ENCODE data around the gene SUN1. TPM values are rescaled to one million over a fixed set of nuclear protein-coding genes. Genes with fewer than 3 reads are reported as not detected.

The SUN1 gene
- total and polyA plus RNA-seq, 7 experiments from 2014 or later, result 39.4 to 254 (median 97.2) TPM

- ChIA-PET CTCF (no interaction called here), POLR2A (no interaction called here)
- Mint-ChIP-seq H3K36me3 (peaks cover 0 to 4% (median 0%) of the 10 kb centered on the region in 5 donors), H3K9me3 (peaks cover 0 to 1% (median 0%) of the 10 kb centered on the region in 11 donors), H3K27ac (peak overlapping the region in 1 of 9 donors; percentile 28), H3K27me3 (no peaks in the 10 kb centered on the region), H3K4me1 (peaks cover 19 to 37% (median 26%) of the 10 kb centered on the region in 7 donors), H3K4me3 (peak overlapping the region in 1 of 10 donors; percentile 62)
- intact Hi-C loops (cut with micrococcal nuclease), result loop anchor here (5.0 kb wide), 5 partner anchors 88 to 773 kb away; partner anchors contain the start of genes GPR146 (in 2 of the 2) and SUN1 (in 1 of the 2)
- Histone ChIP-seq H3K27me3 (ENCODE audit: control insufficient read depth in 2 of 2, insufficient read depth in 2 of 2, low read length in 2 of 2) (no peaks in the 10 kb centered on the region), H3K36me3 (ENCODE audit: control insufficient read depth in 2 of 3, insufficient read depth in 3 of 3, low read length in 3 of 3) (no peaks in the 10 kb centered on the region), H3K4me3 (ENCODE audit: low read length) (no peak overlapping the region), H3K27ac (ENCODE audit: low read depth, low read length) (no peak overlapping the region), H3K4me1 (ENCODE audit: control insufficient read depth in 2 of 2, insufficient read depth in 2 of 2, low read length in 2 of 2) (peaks cover 19 to 28% of the 10 kb centered on the region in 2 donors), H3K9me3 (ENCODE audit: control insufficient read depth in 2 of 3, low read length in 3 of 3) (no peaks in the 10 kb centered on the region)
- ATAC-seq (no peak), DNase-seq (peak in 2 of 9 donors; percentile 3 to 20)
These were observed 87.7 kb downstream of the SUN1 start for GRCh38 chr7:919924-920341.

- Histone ChIP-seq H3K36me3 (ENCODE audit: control insufficient read depth in 2 of 3, insufficient read depth in 3 of 3, low read length in 3 of 3) (no peaks in the 10 kb centered on the region), H3K9me3 (ENCODE audit: control insufficient read depth in 2 of 3, low read length in 3 of 3) (no peaks in the 10 kb centered on the region), H3K27me3 (ENCODE audit: control insufficient read depth in 2 of 2, insufficient read depth in 2 of 2, low read length in 2 of 2) (no peaks in the 10 kb centered on the region), H3K4me1 (ENCODE audit: control insufficient read depth in 2 of 2, insufficient read depth in 2 of 2, low read length in 2 of 2) (peaks cover 25 to 30% of the 10 kb centered on the region in 2 donors), H3K4me3 (ENCODE audit: low read length) (no peak overlapping the region), H3K27ac (ENCODE audit: low read depth, low read length) (no peak overlapping the region)
- Mint-ChIP-seq H3K27me3 (no peaks in the 10 kb centered on the region), H3K27ac (peak overlapping the region in 8 of 9 donors; percentile 41 to 90 (median 67)), H3K4me1 (peaks cover 19 to 37% (median 26%) of the 10 kb centered on the region in 7 donors), H3K36me3 (peaks cover 0 to 4% (median 0%) of the 10 kb centered on the region in 5 donors), H3K9me3 (peaks cover 0 to 1% (median 0%) of the 10 kb centered on the region in 11 donors), H3K4me3 (peak overlapping the region in 8 of 10 donors; percentile 20 to 90 (median 48))
- DNase-seq, result peak in 2 of 9 donors; percentile 6 to 39
- POLR2A ChIA-PET, result no interaction called here
- CTCF ChIA-PET, result interaction anchor here (1.2 kb wide), 1 partner anchor 53 kb away, joined by 3 read pairs; no protein-coding TSS in a partner anchor
- no peak for ATAC-seq
- intact Hi-C loops (cut with micrococcal nuclease), result loop anchor here (5.0 kb wide), 5 partner anchors 88 to 773 kb away; partner anchors contain the start of genes GPR146 (in 2 of the 2) and SUN1 (in 1 of the 2)
These were observed 88.2 kb downstream of the SUN1 start for GRCh38 chr7:920351-921070.

- Mint-ChIP-seq H3K27me3 (no peaks in the 10 kb centered on the region), H3K27ac (peak overlapping the region in 8 of 9 donors; percentile 41 to 90 (median 67)), H3K9me3 (peaks cover 0 to 1% (median 0%) of the 10 kb centered on the region in 11 donors), H3K4me3 (peak overlapping the region in 8 of 10 donors; percentile 22 to 90 (median 51)), H3K36me3 (peaks cover 0 to 4% (median 0%) of the 10 kb centered on the region in 5 donors), H3K4me1 (peaks cover 19 to 34% (median 26%) of the 10 kb centered on the region in 7 donors)
- H3K9me3 ChIP-seq (ENCODE audit: control insufficient read depth in 2 of 3, low read length in 3 of 3), result no peaks in the 10 kb centered on the region
- H3K27me3 ChIP-seq (ENCODE audit: control insufficient read depth in 2 of 2, insufficient read depth in 2 of 2, low read length in 2 of 2), result no peaks in the 10 kb centered on the region
- ATAC-seq, result no peak
- no peak overlapping the region for H3K27ac ChIP-seq (ENCODE audit: low read depth, low read length)
- H3K4me3 ChIP-seq (ENCODE audit: low read length), result no peak overlapping the region
- POLR2A ChIA-PET, result interaction anchor here (0.8 to 1.2 kb wide), 2 partner anchors 52 to 569 kb away, joined by 3 to 4 read pairs; no protein-coding TSS in a partner anchor
- H3K36me3 ChIP-seq (ENCODE audit: control insufficient read depth in 2 of 3, insufficient read depth in 3 of 3, low read length in 3 of 3), result no peaks in the 10 kb centered on the region
- intact Hi-C loops (cut with micrococcal nuclease), result loop anchor here (5.0 kb wide), 5 partner anchors 89 to 774 kb away; partner anchors contain the start of genes GPR146 (in 2 of the 2) and SUN1 (in 1 of the 2)
- peak in 1 of 9 donors; percentile 20 for DNase-seq
- CTCF ChIA-PET, result interaction anchor here (1.0 to 1.2 kb wide), 2 partner anchors 38 to 53 kb away, joined by 3 read pairs; no protein-coding TSS in a partner anchor
- H3K4me1 ChIP-seq (ENCODE audit: control insufficient read depth in 2 of 2, insufficient read depth in 2 of 2, low read length in 2 of 2), result peaks cover 30% of the 10 kb centered on the region in 2 donors
These were observed 88.8 kb downstream of the SUN1 start for GRCh38 chr7:921071-921461.

- ATAC-seq (no peak), DNase-seq (peak in 1 of 9 donors; percentile 6)
- Mint-ChIP-seq H3K9me3 (peaks cover 0 to 1% (median 0%) of the 10 kb centered on the region in 11 donors), H3K27ac (peak overlapping the region in 6 of 9 donors; percentile 70 to 94 (median 84)), H3K4me3 (peak overlapping the region in 9 of 10 donors; percentile 78 to 90 (median 88)), H3K36me3 (peaks cover 0 to 4% (median 0%) of the 10 kb centered on the region in 5 donors), H3K4me1 (peaks cover 19 to 30% (median 26%) of the 10 kb centered on the region in 7 donors), H3K27me3 (no peaks in the 10 kb centered on the region)
- Histone ChIP-seq H3K36me3 (ENCODE audit: control insufficient read depth in 2 of 3, insufficient read depth in 3 of 3, low read length in 3 of 3) (no peaks in the 10 kb centered on the region), H3K27ac (ENCODE audit: low read depth, low read length) (peak overlapping the region; percentile 84), H3K9me3 (ENCODE audit: control insufficient read depth in 2 of 3, low read length in 3 of 3) (no peaks in the 10 kb centered on the region), H3K27me3 (ENCODE audit: control insufficient read depth in 2 of 2, insufficient read depth in 2 of 2, low read length in 2 of 2) (no peaks in the 10 kb centered on the region), H3K4me1 (ENCODE audit: control insufficient read depth in 2 of 2, insufficient read depth in 2 of 2, low read length in 2 of 2) (peaks cover 30% of the 10 kb centered on the region in 2 donors), H3K4me3 (ENCODE audit: low read length) (peak overlapping the region; percentile 69)
- ChIA-PET CTCF (interaction anchor here (0.8 to 1.6 kb wide), 4 partner anchors 37 to 254 kb away, joined by 3 read pairs; no protein-coding TSS in a partner anchor), POLR2A (interaction anchor here (0.6 to 2.2 kb wide), 7 partner anchors 12 to 570 kb away, joined by 3 to 27 read pairs (median 4); partner anchors contain the start of genes COX19 and GET4)
- intact Hi-C loops (cut with micrococcal nuclease), result loop anchor here (2.0 to 5.0 kb wide), 10 partner anchors 19 to 774 kb away; partner anchors contain the start of genes GPR146 (in 2 of the 2) and SUN1 (in 1 of the 2)
These were observed 89.5 kb downstream of the SUN1 start for GRCh38 chr7:921581-922333.

- H3K4me1 ChIP-seq (ENCODE audit: control insufficient read depth in 2 of 2, insufficient read depth in 2 of 2, low read length in 2 of 2), result peaks cover 30% of the 10 kb centered on the region in 2 donors
- peak overlapping the region; percentile 84 for H3K27ac ChIP-seq (ENCODE audit: low read depth, low read length)
- H3K27ac Mint-ChIP-seq, result peak overlapping the region; percentile 89 to 96 (median 92)
- no peaks in the 10 kb centered on the region for H3K27me3 Mint-ChIP-seq
- POLR2A ChIA-PET, result interaction anchor here (0.7 to 2.2 kb wide), 11 partner anchors 12 to 570 kb away, joined by 3 to 27 read pairs (median 3); partner anchors contain the start of genes COX19 and GET4
- H3K9me3 Mint-ChIP-seq, result peaks cover 0 to 1% (median 0%) of the 10 kb centered on the region in 11 donors
- peaks cover 0 to 4% (median 0%) of the 10 kb centered on the region in 5 donors for H3K36me3 Mint-ChIP-seq
- intact Hi-C loops (cut with micrococcal nuclease), result loop anchor here (1.0 to 5.0 kb wide), 17 partner anchors 12 to 775 kb away; partner anchors contain the start of genes ADAP1 (in 2 of the 2), COX19 (in 2 of the 2), GET4 (in 2 of the 2) and GPR146 (in 2 of the 2)
- H3K4me3 Mint-ChIP-seq, result peak overlapping the region; percentile 77 to 90 (median 88)
- H3K4me3 ChIP-seq (ENCODE audit: low read length), result peak overlapping the region; percentile 84
- peaks cover 19 to 33% (median 26%) of the 10 kb centered on the region in 7 donors for H3K4me1 Mint-ChIP-seq
- ATAC-seq (peak; percentile 1), DNase-seq (peak in 4 of 9 donors; percentile 16 to 48 (median 33))
- CTCF ChIA-PET, result interaction anchor here (0.8 to 1.6 kb wide), 5 partner anchors 12 to 253 kb away, joined by 3 to 13 read pairs (median 3); no protein-coding TSS in a partner anchor
- H3K9me3 ChIP-seq (ENCODE audit: control insufficient read depth in 2 of 3, low read length in 3 of 3), result no peaks in the 10 kb centered on the region
- no peaks in the 10 kb centered on the region for H3K27me3 ChIP-seq (ENCODE audit: control insufficient read depth in 2 of 2, insufficient read depth in 2 of 2, low read length in 2 of 2)
- H3K36me3 ChIP-seq (ENCODE audit: control insufficient read depth in 2 of 3, insufficient read depth in 3 of 3, low read length in 3 of 3), result no peaks in the 10 kb centered on the region
These were observed 90.2 kb downstream of the SUN1 start for GRCh38 chr7:922334-923107.

All from naive thymus-derived CD4-positive, alpha-beta T cell (primary cell).